CD1c-positive myeloid dendritic cell (primary cell): ENCODE data around the gene ERG.

ENCODE experiments used
- DNase-seq: peaks from one replicate; pipeline ENCODE4 v3.0.0-alpha.2; 2016; ENCODE audit errors: extremely low spot score

Gene ERG

GRCh38 chr21:38330666-38331065 is 167.6 kb downstream of the ERG start:
- DNase-seq, result no peak
